Stimulated activated CD4-positive, alpha-beta T cell treated with anti-CD3 and anti-CD28 coated beads, Interleukin-4, amount 100 ng/mL, for 24 hours (primary cell): Measurements from ENCODE around the gene CAMK2B.

Source experiments
- DNase-seq: peaks from one replicate; pipeline ENCODE4 v3.0.0-alpha.2; 2020

Gene CAMK2B

DNA sequence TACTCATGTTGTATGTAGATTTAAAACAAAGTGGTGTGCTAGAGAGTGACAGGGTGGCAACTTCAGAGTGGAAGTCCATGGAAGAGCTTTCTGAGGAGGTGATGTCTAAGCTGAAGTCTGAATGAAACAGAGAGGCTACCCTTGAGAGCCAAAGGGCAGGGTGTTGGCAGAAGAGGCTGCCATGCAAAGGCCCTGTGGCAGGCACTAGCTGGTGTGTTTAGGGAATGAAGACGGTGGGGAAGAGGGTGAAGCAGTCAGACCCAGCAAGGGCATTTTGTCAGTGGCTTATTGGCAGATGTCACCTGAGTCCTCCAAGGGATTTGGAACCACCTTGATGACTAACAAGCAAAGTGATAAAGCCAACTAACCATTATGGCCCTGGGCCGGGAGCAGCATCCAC is 3.7 kb upstream of the CAMK2B start:
- DNase-seq = no peak

DNA sequence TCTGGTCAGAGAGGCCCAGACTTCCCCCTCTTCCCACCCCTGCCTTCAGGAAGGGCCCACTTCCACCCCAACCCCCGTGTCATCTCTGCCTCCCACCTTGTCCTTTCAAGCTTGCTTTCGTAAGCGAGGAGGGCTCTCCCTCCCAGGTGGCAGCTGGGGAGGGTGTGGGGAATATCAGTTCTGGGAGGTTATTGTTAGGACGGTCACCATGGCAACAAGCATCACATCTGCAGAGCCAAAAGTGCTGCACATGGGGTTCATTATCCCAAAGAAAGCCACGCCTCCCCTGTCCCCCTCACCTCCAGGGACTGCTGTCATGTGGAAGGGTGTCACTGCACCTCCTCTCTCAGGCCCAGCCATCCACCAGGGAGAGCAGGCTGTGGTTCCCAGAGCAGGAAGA is 2.6 kb upstream of the CAMK2B start:
- DNase-seq = no peak

GRCh38 chr7:44326261-44327125 is 1.1 kb upstream of the CAMK2B start:
- DNase-seq = no peak

GRCh38 chr7:44325811-44326241 is 432 bp upstream of the CAMK2B start:
- DNase-seq = no peak

DNA sequence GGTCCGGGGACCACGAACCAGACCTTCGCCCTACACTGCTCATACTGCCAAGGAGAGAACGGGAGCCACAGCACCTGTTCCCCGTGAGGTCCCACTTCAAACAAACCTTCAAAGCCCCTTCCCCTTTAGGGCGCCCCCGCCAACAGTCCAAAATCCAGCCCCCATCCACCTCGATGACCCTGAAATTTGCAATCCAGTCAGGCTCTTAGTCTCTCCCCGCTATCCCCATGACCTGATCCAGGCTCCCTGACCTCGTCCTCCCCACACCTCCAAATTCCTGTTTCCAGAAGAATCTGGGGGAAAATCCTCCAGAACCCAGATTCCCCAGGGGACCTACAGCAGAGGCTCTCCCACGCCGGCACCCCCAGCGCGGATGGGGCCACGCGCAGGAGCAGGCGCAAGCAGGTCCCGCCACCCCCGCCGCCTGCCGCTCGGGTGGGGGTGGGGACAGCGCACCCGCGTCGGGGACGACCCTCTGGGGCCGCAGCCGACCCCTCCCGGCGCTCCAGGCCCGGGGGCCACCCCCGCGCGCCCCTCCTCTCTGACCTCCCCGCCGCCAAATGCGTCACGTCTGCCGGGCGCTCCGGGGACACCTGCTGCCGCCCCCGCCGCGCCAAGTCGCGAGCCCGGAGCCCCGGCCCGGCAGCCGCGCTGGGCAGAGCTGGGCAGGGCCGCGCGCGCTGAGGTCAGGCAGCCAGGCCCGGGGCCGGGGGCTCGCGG is 753 bp downstream of the CAMK2B start:
- DNase-seq = no peak

GRCh38 chr7:44324204-44324480 is 1.3 kb downstream of the CAMK2B start:
- DNase-seq = no peak

- no peak for DNase-seq
These were observed 1.8 kb downstream of the CAMK2B start for GRCh38 chr7:44323381-44324203.

DNA sequence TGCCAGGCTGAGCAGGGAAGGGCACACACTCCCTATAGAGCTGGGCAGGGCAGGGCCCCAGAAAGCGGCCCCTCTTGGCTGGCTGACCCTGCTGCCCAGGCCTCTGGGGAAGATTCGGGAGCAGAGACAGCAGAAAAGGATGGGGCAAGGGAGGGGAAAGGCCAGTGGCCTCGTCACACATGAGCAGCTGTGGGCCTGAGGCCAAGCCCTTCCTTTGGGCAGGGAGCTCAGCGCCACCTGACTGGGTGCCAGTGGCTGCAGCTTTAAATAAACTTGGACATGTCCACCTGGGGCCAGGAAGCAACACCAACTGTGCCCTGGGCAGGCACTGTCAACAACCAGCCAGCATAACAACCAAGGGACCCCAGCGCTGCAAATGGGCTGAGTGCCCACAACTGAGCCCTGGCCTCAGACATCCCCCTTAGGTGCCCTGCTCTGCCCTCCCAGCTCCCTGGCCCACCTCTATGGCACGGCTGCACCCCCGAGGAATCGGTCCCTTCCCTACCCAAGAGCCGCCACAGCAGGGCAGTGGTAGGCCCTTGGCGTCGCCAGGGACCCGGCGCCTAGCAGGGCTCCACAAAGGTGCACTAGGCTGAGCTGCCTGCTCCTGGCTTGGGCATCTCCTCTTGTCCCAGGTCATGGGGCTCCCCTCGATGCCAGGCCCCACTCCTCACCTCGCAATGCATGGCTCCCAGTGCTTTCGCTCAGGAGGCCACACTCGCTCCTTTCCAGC is 2.6 kb downstream of the CAMK2B start:
- no peak for DNase-seq

GRCh38 chr7:44321796-44322195 is 3.6 kb downstream of the CAMK2B start:
- no peak for DNase-seq

GRCh38 chr7:44320794-44321371 is 4.5 kb downstream of the CAMK2B start:
- no peak for DNase-seq

DNA sequence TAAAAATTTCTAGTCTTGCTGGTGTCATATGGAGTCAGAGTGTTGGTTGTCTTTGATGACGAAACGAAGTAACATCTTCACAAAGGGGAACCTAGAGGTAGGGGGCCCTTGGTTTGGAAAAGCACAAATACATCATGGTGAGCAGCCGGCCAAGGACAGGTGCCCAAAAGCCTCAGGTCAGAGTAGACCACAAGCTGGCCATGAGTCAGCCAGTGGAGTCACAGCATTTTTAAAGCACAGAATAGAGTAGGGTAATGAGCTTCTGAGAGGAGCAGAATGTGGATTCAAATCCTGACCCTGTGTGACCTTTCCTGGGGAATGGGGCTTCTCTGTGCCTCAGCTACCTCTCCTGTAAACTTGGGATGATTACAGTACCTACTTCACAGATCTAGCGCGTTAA is 5.3 kb downstream of the CAMK2B start:
- DNase-seq = no peak

- no peak for DNase-seq
These were observed 7.1 kb downstream of the CAMK2B start for GRCh38 chr7:44318332-44318731.

- DNase-seq = no peak
These were observed 10.0 kb downstream of the CAMK2B start for GRCh38 chr7:44315301-44315903.

DNA sequence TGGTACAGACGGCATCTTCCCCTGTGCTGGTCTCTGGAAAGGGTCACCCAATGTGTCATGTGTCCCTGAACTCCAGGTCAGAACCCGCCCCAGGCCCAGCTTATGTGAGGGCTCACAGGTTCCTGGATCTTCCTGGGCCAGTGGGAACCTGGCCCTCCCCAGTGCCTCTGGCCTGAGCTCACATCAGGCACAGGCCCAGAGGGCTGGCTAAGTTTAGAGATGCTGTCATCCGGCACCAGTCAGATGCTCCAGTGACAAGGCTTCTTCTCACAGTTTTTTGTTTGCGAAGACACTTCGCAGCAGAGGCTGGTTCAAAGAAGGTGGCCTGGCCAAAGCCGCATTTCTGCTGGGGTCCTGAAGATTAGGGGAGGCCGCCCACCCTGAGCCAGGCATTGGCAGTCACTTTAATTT is 11.8 kb downstream of the CAMK2B start:
- DNase-seq = no peak

GRCh38 chr7:44313016-44313415 is 12.4 kb downstream of the CAMK2B start:
- no peak for DNase-seq

DNA sequence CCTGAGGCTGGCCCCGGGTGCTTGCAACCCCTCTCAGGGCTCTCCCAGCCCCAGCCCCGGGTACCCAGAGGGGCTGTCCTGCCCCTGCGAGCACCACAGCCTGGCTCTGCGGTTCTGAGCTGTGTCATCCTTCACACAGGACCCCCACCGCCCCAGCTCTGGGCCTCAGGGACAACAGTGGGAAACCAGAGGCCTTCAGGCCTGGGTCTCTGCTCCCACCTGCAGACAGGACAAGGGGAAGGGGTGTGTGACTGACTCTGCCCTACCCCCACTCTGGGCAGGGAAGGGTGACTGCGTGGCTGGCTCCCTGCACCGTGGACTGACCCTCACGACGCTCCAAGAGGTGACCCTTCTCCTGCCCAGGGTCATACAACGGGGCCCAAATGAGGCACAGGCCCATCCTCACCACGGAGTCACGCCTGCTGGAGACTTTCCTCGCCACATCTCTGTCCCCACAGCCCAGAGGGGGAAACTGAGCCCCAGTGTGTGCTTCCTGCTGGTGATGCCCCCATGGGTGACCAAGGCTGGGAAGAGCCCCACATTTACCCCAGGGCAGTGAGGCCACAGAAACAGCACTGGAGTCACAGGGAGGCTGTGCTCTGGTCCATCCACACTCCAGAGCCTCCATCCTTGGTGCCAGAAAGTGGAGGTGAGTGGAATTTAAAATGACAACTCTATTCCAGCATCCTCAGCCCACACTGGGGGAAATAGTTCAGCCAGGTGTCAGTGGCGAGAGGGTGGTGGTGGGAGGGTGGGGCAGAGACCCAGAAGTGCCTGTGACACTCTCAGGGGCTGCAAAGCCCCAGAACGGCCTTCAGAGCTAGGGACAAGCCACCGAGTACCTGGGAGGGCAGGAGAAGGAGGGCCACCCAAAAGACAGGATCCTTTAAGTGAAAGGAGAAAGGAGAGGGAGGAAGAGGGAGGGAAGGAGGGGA is 13.6 kb downstream of the CAMK2B start:
- no peak for DNase-seq

- DNase-seq = no peak
These were observed 15.1 kb downstream of the CAMK2B start for GRCh38 chr7:44310221-44310848.

- DNase-seq = peak; percentile 37
These were observed 15.9 kb downstream of the CAMK2B start for GRCh38 chr7:44309271-44310091.

DNA sequence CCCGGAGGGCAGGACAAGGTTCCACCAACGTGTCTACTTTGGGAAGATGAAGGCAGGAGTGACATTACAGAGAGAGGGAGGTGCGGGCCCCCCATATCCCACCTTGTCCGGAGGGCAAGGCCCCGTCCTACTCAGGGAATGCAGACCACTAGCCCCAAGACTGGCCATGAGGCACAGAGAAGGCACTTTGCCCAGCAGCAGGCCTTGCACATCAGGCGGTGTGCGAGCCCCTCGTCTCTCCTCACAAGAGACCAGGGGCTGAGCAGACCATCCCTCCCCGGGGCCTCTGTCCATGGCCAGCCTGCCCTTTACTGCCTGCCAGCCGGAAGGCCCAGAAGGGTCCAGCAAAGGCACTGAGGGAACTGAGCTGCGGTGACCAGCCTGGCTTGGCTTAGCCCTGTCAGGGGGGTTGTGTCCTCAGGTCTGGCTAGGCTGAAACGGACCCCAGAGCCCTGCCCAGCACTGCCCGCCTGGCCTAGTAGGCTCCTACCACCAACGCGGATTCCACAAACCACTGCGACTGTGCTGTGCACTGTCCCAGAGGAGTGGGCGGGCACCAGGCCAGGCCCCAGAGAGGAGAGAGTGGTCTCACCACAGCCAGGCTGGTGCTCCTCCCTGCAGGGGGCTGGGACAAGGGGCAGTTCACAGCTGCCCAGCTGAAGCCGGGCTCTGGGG is 16.7 kb downstream of the CAMK2B start:
- DNase-seq = peak; percentile 3
